ENCODE measurements around the gene RBM23. TPM values are rescaled to one million over a fixed set of nuclear protein-coding genes. Genes with fewer than 3 reads are reported as not detected.

The RBM23 gene
- total RNA-seq, 1 experiment from 2014 or later = 78.9 TPM

DNA sequence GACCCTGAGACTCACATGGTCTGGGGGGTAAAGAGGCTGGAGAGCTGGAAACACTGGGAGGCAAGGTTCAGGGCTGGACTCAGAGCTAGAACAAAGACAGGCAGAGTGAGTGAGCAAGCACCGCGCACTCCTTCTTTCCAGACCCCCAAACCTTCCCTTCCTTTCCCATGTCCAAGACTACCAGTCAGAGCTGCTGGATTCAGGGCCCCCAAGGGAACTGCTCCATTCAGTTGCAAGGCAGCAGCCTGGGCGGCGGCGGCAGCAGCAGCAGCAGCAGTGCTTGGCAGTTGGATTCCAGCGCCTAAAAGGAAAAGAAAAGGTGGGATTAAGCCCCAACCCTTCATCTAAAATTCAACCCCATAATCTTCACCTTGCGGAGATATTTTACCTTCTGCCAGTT, 17.1 kb downstream of the RBM23 start:
- no peak overlapping the region for H3K4me2 ChIP-seq (ENCODE audit: low read length)
- intact Hi-C loops (cut with micrococcal nuclease) = no loop called here
- no peak overlapping the region for H3K4me3 ChIP-seq (ENCODE audit: low read length)
- no peaks in the 10 kb centered on the region for H3K9me3 ChIP-seq (ENCODE audit: low read length)
- H3K79me2 ChIP-seq (ENCODE audit: low read length) = no peaks in the 10 kb centered on the region
- no peak for DNase-seq
- POLR2A ChIA-PET (ENCODE audit: unreplicated experiment) = no interaction called here
- H3K27me3 ChIP-seq (ENCODE audit: low read length) = no peaks in the 10 kb centered on the region
- CTCF ChIA-PET = no interaction called here
- no peaks in the 10 kb centered on the region for H4K20me1 ChIP-seq (ENCODE audit: low read length)
- H3K27ac ChIP-seq (ENCODE audit: low read length) = no peak overlapping the region
- H3K4me1 ChIP-seq (ENCODE audit: insufficient read depth, low read length) = peaks cover 32% of the 10 kb centered on the region
- no peaks in the 10 kb centered on the region for H3K9me2 ChIP-seq (replicated peaks; ENCODE audit: low read length)
- no TSS peak for BruUV-seq (replicated peaks)
- TF ChIP-seq EZH2 (IDR thresholded peaks at IDR 0.05; ENCODE audit: low read length, unreplicated experiment) (no peak), EZH2phosphoT487 (IDR thresholded peaks at IDR 0.05; ENCODE audit: borderline replicate concordance, low read length) (no peak)
- TF ChIP-seq, protein P1, sequence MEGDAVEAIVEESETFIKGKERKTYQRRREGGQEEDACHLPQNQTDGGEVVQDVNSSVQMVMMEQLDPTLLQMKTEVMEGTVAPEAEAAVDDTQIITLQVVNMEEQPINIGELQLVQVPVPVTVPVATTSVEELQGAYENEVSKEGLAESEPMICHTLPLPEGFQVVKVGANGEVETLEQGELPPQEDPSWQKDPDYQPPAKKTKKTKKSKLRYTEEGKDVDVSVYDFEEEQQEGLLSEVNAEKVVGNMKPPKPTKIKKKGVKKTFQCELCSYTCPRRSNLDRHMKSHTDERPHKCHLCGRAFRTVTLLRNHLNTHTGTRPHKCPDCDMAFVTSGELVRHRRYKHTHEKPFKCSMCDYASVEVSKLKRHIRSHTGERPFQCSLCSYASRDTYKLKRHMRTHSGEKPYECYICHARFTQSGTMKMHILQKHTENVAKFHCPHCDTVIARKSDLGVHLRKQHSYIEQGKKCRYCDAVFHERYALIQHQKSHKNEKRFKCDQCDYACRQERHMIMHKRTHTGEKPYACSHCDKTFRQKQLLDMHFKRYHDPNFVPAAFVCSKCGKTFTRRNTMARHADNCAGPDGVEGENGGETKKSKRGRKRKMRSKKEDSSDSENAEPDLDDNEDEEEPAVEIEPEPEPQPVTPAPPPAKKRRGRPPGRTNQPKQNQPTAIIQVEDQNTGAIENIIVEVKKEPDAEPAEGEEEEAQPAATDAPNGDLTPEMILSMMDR (conservative IDR thresholded peaks at IDR 0.05; ENCODE audit: low read depth, low read length) = no peak
- ATAC-seq = no peak
- peaks cover 50% of the 10 kb centered on the region for H3K36me3 ChIP-seq (ENCODE audit: low read depth, low read length)
- no peak overlapping the region for H2AFZ ChIP-seq (ENCODE audit: low read length)
- H3F3A ChIP-seq (ENCODE audit: low read length, unreplicated experiment) = no peaks in the 10 kb centered on the region
- no peak overlapping the region for H3K9ac ChIP-seq (ENCODE audit: low read length)

DNA sequence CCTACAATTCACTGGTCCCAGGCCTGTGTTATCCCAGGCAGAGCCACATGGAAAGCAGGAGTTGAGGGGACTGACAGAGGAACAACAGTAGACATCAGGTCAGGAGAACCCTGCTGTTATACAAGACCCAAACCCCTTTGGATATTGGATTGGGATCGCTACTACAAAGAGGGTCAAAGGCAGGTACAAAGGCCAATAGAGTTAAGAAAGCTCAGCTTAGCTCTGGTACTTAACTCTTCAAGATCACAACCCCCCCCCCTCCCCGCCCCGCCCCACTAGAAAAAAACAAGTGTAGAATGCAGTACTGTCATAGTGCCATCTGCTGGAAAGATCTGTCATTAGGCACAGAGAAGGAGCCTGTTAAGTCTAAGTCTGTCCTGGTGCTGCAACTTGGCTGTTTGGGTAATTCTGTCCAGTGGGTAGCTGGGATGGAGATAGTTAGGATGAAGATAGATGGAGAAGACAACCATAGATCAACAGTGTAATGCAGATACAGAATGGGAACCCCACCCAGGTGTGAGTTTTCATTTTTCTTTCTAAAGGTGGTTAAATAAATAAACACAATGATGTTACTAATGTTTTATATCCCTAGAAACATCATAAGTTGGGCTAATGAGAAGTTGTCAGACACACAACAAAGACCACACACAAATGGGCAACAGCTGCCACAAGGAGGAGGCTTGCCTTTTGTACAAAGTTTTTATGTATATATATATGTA, 18.7 kb downstream of the RBM23 start:
- ChIA-PET POLR2A (ENCODE audit: unreplicated experiment) (interaction anchor here (0.5 to 0.7 kb wide), 2 partner anchors 16 to 1525 kb away, joined by 5 to 6 read pairs; no protein-coding TSS in a partner anchor), CTCF (interaction anchor here (0.6 to 1.7 kb wide), 2 partner anchors 78 to 247 kb away, joined by 7 to 8 read pairs; no protein-coding TSS in a partner anchor)
- Histone ChIP-seq H3K4me2 (ENCODE audit: low read length) (no peak overlapping the region), H3K9me3 (ENCODE audit: low read length) (no peaks in the 10 kb centered on the region), H3K27me3 (ENCODE audit: low read length) (no peaks in the 10 kb centered on the region), H3K9me2 (replicated peaks; ENCODE audit: low read length) (no peaks in the 10 kb centered on the region), H3K27ac (ENCODE audit: low read length) (no peak overlapping the region), H3K9ac (ENCODE audit: low read length) (no peak overlapping the region), H3K4me1 (ENCODE audit: insufficient read depth, low read length) (peaks cover 32% of the 10 kb centered on the region), H3K79me2 (ENCODE audit: low read length) (no peaks in the 10 kb centered on the region), H4K20me1 (ENCODE audit: low read length) (no peaks in the 10 kb centered on the region), H3K4me3 (ENCODE audit: low read length) (no peak overlapping the region), H3K36me3 (ENCODE audit: low read depth, low read length) (peaks cover 37% of the 10 kb centered on the region), H3F3A (ENCODE audit: low read length, unreplicated experiment) (no peaks in the 10 kb centered on the region), H2AFZ (ENCODE audit: low read length) (no peak overlapping the region)
- DNase-seq = peak; percentile 80
- intact Hi-C loops (cut with micrococcal nuclease) = loop anchor here (1.0 kb wide), 2 partner anchors 28 to 77 kb away; no protein-coding TSS in a partner anchor
- ATAC-seq = peak; percentile 70
- TF ChIP-seq EZH2phosphoT487 (IDR thresholded peaks at IDR 0.05; ENCODE audit: borderline replicate concordance, low read length) = no peak
- TF ChIP-seq, protein P1 (conservative IDR thresholded peaks at IDR 0.05; ENCODE audit: low read depth, low read length) = peak; percentile 71
- no TSS peak for BruUV-seq (replicated peaks)

Data from PC-3 (cell line).